GM18505 (cell line): ENCODE results near the gene LGI2.
"Not testable (repeated sequence)": the region's sequence is repeated elsewhere in the genome, so short reads cannot be mapped to it uniquely, and the experiment has no call there.

Experiments used
- ATAC-seq: cut with Tn5 transposase; IDR thresholded peaks from one replicate; pipeline ENCODE4 v1.9.1; 2021; ENCODE audit not compliant: unreplicated experiment
- POLR2A ChIP-seq: IDR thresholded peaks from 4 replicates; pipeline ENCODE4 v1.6.1; 2011; ENCODE audit warnings: borderline replicate concordance; ENCODE audit not compliant: insufficient read depth, insufficient read length; ENCODE audit errors: extremely low read depth

Gene LGI2

GRCh38 chr4:25060241-25060962 is 29.7 kb upstream of the LGI2 start:
- no peak for TF ChIP-seq POLR2A
- no peak for ATAC-seq

- TF ChIP-seq POLR2A = no peak
- no peak for ATAC-seq
Measured at GRCh38 chr4:25059791-25060190, 29.0 kb upstream of the LGI2 start.

DNA sequence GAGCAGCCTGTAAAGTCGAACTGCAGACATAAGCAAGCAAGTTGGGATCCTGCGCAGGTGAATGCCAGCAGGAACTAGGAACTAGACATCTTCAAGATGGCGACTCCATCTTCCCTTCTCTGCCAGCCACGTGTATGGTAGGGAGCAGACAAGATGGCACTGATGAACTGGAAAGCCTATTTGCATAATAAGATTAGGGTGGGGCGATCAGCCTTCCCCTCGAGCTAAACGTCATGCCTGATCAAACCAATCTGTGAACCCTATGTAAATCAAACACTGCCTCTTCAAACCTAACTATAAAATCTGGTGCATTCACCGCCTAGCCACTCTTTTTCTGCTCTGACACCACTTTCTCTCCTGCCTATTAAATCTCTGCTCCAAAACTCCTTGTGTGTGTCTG is 28.1 kb upstream of the LGI2 start:
- no peak for TF ChIP-seq POLR2A
- ATAC-seq = no peak

GRCh38 chr4:25057299-25057698 is 26.6 kb upstream of the LGI2 start:
- TF ChIP-seq POLR2A = no peak
- ATAC-seq = no peak

DNA sequence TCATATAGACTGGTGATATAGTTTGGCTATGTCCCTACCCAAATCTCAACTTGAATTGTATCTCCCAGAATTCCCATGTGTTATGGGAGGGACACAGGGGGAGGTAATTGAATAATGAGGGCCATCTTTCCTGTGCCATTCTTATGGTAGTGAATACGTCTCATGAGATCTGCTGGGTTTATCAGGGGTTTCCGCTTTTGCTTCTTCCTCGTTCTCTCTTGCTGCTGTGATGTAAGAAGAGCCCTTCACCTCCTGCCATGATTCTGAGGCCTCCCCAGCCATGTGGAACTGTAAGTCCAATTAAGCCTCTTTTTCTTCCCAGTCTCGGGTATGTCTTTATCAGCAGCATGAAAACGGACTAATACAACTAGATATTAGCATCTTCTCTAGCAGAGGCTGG is 21.3 kb upstream of the LGI2 start:
- ATAC-seq = not testable (repeated sequence)

DNA sequence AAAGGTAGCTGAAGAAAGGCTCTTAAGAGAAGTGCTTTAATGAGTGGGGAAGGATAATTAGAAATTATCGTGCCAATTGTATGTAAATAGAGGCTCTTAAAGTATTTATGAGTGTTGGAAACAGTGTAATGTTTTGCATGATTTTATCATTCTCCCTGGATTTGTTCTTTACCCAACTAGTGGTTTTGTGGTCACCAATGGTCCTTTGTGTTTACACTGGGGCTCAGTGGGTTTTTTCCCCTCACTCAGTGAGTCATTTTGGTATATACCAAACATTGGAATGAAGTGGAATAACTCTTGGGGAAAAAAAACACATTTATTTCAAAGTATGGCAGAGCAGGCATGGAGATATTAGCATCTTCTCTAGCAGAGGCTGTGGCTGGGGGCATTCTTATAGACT is 20.8 kb upstream of the LGI2 start:
- TF ChIP-seq POLR2A = no peak
- no peak for ATAC-seq

DNA sequence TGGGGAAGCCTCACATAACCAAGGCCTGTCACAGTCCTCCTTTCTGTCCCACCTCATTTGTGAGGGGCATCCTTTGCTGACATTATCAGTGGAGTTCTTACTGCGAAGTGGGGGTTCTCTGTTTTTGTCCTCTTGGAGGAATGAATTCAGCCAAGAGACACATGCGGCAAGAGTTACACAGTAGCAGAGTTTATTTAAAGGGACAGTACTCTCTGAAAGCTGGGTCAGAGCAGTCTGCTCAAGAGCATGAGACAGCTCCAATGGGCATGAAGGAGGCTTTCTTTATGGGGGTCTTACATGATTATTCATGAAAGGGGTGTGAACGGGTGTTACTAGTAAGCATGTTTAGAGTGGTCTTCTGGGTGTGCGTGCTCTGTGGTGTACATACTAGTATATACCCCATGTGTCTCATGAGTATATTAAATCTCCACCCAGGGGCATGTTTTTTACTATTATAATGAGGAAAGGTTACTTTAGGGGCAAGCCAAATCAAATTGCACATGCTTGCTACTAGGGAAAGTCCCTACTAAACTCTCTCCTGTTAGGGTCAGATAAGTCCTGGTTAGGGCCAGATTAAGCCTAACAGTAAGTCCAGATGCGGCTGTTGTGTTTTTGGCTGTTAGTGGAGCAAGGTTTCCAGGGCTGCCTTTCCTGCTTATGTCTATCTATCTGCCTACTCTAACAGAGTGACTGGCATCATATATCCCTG is 19.8 kb upstream of the LGI2 start:
- ATAC-seq = no peak

GRCh38 chr4:25043548-25043947 is 12.8 kb upstream of the LGI2 start:
- no peak for TF ChIP-seq POLR2A
- no peak for ATAC-seq

More for the DNA sequence above, 19.8 kb upstream of the LGI2 start:
- no peak for TF ChIP-seq POLR2A

DNA sequence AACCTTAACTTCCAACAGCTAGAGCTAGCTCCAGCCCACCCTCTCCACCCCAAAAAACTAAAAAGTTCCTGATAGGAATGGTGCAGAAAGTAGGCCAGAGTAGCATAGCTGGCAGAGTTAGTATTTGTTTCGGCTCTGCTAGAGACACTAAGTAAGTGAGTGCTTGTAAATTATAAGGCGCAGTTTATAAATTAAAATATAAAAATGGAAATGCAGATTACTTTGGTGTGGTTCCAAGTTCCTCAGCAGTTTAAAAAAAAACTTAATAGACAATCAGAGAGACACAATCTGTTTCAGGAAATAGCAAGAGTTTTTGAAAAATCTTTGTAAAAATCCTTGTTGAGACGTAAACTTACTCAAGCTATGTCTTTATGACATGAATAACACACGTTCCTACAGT is 2.8 kb upstream of the LGI2 start:
- TF ChIP-seq POLR2A = no peak
- no peak for ATAC-seq

GRCh38 chr4:25032126-25032525 is 1.4 kb upstream of the LGI2 start:
- TF ChIP-seq POLR2A = no peak
- ATAC-seq = no peak

- TF ChIP-seq POLR2A = no peak
- no peak for ATAC-seq
Measured at GRCh38 chr4:25031077-25031621, 403 bp upstream of the LGI2 start.

GRCh38 chr4:25029479-25030276 is 1.1 kb downstream of the LGI2 start:
- no peak for ATAC-seq
- no peak for TF ChIP-seq POLR2A

- TF ChIP-seq POLR2A = no peak
- ATAC-seq = no peak
Measured at GRCh38 chr4:25028851-25029250, 1.9 kb downstream of the LGI2 start.

- TF ChIP-seq POLR2A = no peak
- ATAC-seq = no peak
Measured at GRCh38 chr4:25022766-25023165, 8.0 kb downstream of the LGI2 start.

GRCh38 chr4:25021216-25021615 is 9.5 kb downstream of the LGI2 start:
- TF ChIP-seq POLR2A = no peak
- ATAC-seq = no peak
